Sigmoid colon (tissue), 4 donors: ENCODE measurements around the gene RASD2.

Source experiments
- CTCF ChIP-seq, 4 experiments: fragments of 450-650 bp in 3 of 4; fragments of 200-600 bp in 1 of 4; IDR thresholded peaks; one replicate each; pipeline ENCODE4 v1.5.1; 2016 to 2019; ENCODE audit warnings: antibody characterized with exemption in 4 of 4, mild to moderate bottlenecking in 3 of 4, moderate library complexity in 2 of 4
- EP300 ChIP-seq, 4 donors: sonication (generic); formaldehyde crosslinking; IDR thresholded peaks; one replicate each; pipeline ENCODE4 v1.6.1; 2017; ENCODE audit warnings: antibody characterized with exemption in 4 of 4
- POLR2A ChIP-seq, 2 donors: fragments of 450-650 bp; IDR thresholded peaks; one replicate each; pipeline ENCODE4 v1.6.1; 2016; ENCODE audit warnings: antibody characterized with exemption in 2 of 2, mild to moderate bottlenecking in 2 of 2, moderate library complexity in 2 of 2
- POLR2AphosphoS5 ChIP-seq, 4 donors: sonication (generic); formaldehyde crosslinking; IDR thresholded peaks; one replicate each; pipeline ENCODE4 v1.6.1; 2017; ENCODE audit warnings: antibody characterized with exemption in 4 of 4

- TF ChIP-seq POLR2AphosphoS5 (IDR thresholded peaks at IDR 0.05): no peak
- no peak for TF ChIP-seq POLR2A (IDR thresholded peaks at IDR 0.05)
- TF ChIP-seq EP300 (IDR thresholded peaks at IDR 0.05): no peak
- TF ChIP-seq CTCF (IDR thresholded peaks at IDR 0.05): no peak
Observed at GRCh38 chr22:35556666-35557065, 16.0 kb downstream of the RASD2 start.
